PFSK-1 (cell line): Measurements from ENCODE around the gene ABCC3.

ENCODE experiments used
- FOXP2 ChIP-seq: optimal IDR thresholded peaks from 2 replicates; pipeline ENCODE3; 2011; ENCODE audit warnings: borderline replicate concordance, control low read depth, inconsistent platforms; ENCODE audit not compliant: insufficient read depth; ENCODE audit errors: extremely low read length, extremely low read depth
- POLR2AphosphoS5 ChIP-seq: IDR thresholded peaks from 2 replicates; pipeline ENCODE4 v1.6.1; 2012; ENCODE audit warnings: low read depth, mild to moderate bottlenecking, control low read depth, low read length, moderate library complexity
- SIN3A ChIP-seq: IDR thresholded peaks from 2 replicates; pipeline ENCODE4 v1.6.1; 2012; ENCODE audit warnings: mild to moderate bottlenecking, low read length, moderate library complexity, borderline replicate concordance; ENCODE audit not compliant: insufficient read depth
- TF ChIP-seq, protein P1 (sequence below), 2 experiments: IDR thresholded peaks; 2 replicates each; pipeline versions ENCODE4 v1.6.1 to v1.8.0; 2011 to 2012; ENCODE audit warnings: low read depth in 2 of 2, low read length in 2 of 2, control low read depth in 1 of 2, inconsistent platforms in 1 of 2, mild to moderate bottlenecking in 1 of 2, moderate library complexity in 1 of 2; ENCODE audit not compliant: insufficient read depth in 1 of 2

DNA sequence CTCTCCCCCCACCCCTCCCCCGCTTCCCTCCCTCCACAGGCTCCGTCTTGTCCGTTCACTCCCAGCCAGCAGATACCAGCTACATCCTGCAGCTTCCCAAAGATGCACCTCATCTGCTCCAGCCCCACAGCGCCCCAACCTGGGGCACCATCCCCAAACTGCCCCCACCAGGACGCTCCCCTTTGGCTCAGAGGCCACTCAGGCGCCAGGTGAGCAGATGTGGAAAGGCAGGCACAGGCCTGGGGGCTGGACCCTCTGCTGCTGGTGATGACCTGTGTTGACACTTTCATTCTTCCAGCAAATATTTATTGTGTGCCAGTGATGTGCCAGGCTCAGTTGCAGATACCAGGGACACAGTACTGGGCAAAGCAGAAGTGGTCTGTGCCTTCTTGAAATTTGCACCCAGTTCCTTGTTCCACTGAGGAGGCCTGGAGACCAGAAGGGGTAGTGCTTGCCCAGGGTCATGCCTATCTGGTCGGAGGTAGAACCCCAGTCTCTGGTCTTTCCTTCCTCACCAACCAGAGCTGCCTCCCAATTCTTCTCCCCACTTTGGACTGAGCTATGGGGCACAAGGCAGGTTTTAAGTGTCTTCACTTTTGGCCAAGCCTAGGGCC lies 10.3 kb upstream of the ABCC3 start:
- no peak for TF ChIP-seq POLR2AphosphoS5
- TF ChIP-seq, protein P1, sequence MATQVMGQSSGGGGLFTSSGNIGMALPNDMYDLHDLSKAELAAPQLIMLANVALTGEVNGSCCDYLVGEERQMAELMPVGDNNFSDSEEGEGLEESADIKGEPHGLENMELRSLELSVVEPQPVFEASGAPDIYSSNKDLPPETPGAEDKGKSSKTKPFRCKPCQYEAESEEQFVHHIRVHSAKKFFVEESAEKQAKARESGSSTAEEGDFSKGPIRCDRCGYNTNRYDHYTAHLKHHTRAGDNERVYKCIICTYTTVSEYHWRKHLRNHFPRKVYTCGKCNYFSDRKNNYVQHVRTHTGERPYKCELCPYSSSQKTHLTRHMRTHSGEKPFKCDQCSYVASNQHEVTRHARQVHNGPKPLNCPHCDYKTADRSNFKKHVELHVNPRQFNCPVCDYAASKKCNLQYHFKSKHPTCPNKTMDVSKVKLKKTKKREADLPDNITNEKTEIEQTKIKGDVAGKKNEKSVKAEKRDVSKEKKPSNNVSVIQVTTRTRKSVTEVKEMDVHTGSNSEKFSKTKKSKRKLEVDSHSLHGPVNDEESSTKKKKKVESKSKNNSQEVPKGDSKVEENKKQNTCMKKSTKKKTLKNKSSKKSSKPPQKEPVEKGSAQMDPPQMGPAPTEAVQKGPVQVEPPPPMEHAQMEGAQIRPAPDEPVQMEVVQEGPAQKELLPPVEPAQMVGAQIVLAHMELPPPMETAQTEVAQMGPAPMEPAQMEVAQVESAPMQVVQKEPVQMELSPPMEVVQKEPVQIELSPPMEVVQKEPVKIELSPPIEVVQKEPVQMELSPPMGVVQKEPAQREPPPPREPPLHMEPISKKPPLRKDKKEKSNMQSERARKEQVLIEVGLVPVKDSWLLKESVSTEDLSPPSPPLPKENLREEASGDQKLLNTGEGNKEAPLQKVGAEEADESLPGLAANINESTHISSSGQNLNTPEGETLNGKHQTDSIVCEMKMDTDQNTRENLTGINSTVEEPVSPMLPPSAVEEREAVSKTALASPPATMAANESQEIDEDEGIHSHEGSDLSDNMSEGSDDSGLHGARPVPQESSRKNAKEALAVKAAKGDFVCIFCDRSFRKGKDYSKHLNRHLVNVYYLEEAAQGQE (IDR thresholded peaks at IDR 0.05; ENCODE audit: insufficient read depth in 1 of 2, low read depth in 2 of 2, low read length in 2 of 2): no peak
- no peak for TF ChIP-seq FOXP2
- no peak for TF ChIP-seq SIN3A
